GM19438 (cell line): ENCODE measurements around the gene GAREM2.

Experiments used
- ATAC-seq: cut with Tn5 transposase; IDR thresholded peaks from one replicate; pipeline ENCODE4 v1.9.1; 2021; ENCODE audit warnings: low read depth; ENCODE audit not compliant: unreplicated experiment

Gene GAREM2

DNA sequence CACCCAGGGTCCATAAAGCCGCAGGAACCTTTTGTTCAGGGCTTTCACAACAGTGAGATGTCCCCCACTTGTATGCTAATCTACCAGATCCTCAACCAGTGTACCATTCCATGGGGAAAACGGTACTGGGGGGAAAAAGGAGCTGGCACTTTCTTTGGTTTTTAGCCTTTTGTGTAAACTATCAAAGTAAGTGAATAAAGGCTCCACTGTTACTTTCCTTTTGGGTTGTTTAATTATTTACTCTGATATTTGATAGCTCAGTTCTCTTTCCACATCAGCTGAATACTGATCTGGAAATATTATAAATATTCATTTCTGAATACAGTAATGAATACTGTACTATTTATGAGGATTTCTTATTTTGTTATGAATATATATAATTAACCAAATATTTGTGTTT, 51.2 kb downstream of the GAREM2 start:
- ATAC-seq: no peak

DNA sequence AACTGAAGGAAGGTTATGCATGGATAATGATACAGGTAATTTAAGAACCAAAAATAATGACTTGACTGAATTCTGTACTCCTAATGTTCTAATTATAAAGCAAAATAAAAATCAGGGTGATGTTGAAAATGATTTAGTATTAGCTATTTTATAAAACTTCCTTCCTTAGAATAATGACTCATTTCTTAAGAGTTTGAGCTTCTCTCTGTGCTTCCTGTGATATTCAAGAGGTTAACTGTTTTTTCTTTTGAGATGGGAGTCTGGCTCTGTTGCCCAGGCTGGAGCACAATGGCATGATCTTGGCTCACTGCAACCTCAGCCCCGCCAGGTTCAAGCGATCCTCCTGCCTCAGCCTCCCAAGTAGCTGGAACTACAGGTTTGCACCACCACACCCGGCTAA, 56.7 kb downstream of the GAREM2 start:
- ATAC-seq: no peak

DNA sequence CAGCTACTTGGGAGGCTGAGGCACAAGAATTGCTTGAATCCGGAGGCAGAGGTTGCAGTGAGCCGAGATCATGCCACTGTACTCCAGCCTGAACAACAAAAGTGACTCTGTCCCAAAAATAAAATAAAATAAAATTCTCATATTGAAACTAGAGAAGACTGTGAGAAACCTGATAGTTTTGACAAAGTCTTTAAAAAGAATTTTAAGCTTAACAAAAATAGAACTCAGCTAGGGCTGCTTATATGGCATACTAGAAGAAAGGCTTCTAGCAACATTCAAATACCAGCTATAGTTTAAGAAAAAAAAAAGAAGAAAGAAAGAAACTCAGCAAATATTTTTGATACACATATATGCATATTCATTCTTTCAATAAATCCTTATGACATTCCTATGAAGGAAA, 57.9 kb downstream of the GAREM2 start:
- ATAC-seq: no peak

DNA sequence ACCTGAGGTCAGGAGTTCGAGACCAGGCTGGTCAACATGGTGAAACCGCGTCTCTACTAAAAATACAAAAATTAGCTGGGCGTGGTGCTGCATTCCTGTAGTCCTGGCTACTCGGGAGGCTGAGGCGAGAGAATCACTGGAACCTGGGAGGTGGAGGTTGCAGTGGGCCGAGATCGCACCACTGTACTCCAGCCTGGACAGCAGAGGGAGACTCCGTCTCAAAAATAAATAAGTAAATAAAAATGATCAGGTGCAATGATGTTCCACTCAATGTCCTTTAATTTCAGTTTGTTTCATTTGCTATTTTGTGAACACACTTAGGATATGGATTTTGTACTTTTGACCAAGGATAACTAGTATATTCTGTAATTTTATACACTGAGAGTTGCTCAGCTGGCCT, 62.2 kb downstream of the GAREM2 start:
- ATAC-seq: no peak

DNA sequence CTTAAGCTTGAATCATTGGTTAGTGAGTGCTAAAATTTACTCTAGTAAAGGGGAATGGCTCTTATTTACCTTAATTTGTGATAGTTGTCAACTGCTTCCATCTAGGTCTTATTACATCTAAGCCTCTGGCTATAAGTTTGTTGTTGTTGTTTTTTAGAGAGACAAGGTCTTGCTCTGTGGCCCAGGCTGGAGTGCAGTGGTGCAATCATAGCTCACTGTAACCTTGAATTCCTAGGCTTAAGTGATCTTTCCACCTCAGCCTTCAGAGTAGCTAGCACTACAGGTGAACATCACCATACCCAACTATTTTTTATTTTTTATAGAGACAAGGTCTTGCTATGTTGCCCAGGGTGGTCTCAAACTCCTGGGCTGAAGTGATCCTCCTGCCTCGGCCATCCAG, 65.0 kb downstream of the GAREM2 start:
- no peak for ATAC-seq

DNA sequence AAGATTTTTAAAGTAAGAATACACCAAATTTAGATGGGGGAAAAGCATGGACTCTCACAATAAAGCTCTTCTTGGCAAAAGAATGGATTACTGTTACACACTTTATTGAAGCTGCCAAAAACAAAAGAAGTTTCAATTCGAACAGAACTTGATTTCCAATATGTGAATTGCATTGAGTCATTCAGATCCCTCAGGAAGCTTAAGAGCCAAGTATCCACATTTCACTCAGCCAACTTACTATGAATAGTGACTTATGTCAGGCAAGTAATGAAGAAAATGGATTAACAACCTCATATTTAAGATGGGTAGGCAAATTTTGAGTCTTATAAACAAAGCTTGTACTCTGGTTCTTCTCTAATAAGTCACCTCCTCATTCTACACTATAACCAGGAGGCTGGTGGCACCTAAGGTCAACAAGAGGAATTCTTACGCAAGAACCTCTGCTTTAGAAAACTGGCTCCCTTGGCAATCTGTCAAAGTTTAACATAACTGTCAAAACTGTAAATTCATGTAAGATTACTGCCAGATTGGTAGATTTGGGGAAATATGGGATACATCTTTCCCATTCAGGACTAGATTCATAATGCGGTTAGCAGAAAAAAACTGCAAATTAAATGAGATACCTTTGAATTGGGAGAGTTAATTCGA, 65.5 kb downstream of the GAREM2 start:
- ATAC-seq: no peak
